Testis (tissue), 2 donors: Measurements from ENCODE around the gene SORL1-AS1.

Source experiments
- CTCF ChIP-seq, 3 experiments: fragments of 450-650 bp in 2 of 3; fragments of 200-600 bp in 1 of 3; sonication (generic) in 1 of 3; IDR thresholded peaks; one replicate each; pipeline ENCODE4 v1.5.1; 2016 to 2019; ENCODE audit warnings: antibody characterized with exemption in 3 of 3, mild to moderate bottlenecking in 2 of 3, moderate library complexity in 1 of 3
- POLR2A ChIP-seq: fragments of 450-650 bp; IDR thresholded peaks from one replicate; pipeline ENCODE4 v1.6.1; 2017; ENCODE audit warnings: antibody characterized with exemption, mild to moderate bottlenecking, moderate library complexity

- TF ChIP-seq CTCF (IDR thresholded peaks at IDR 0.05) (no peak), POLR2A (no peak)
Observed at GRCh38 chr11:121464352-121464946, 11.7 kb upstream of the SORL1-AS1 start.
